ENCODE measurements around the gene ARNT2.

The ARNT2 gene

DNA sequence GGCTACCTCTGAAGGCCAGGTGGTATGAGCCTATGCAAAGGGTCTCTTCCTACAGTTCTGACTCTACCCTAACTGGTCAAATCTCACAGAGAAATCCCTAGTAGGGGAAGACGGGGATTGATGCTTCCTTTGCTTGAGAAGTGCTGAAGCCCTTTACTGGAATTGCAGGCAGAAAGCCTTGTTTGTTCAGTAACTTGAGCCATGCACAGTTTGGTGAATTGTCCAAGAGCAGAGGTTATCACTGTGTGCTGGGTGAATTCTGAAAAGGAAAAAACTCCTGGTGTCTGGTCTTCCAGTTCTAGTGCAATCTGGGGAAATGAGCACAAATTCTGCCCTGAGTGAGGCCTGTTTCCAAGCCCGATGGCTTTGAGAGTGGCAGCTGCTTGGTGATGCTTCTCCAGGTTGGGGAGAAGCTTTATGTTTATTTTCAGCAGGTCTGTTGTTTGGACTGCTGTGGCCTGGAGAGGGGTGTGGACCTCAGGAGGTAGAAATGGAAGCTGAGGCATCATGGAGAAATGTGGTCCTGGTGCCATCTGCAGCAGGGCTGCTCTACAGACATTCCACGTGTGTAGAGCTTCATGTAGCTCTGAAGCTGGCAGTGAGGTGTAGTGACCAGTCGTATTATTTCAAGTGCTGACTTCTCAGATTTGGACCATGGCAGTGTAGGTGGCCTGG is 60.9 kb downstream of the ARNT2 start:
- DNase-seq (ENCODE audit: low read depth in 1 of 2, low spot score in 1 of 2): no peak

DNA sequence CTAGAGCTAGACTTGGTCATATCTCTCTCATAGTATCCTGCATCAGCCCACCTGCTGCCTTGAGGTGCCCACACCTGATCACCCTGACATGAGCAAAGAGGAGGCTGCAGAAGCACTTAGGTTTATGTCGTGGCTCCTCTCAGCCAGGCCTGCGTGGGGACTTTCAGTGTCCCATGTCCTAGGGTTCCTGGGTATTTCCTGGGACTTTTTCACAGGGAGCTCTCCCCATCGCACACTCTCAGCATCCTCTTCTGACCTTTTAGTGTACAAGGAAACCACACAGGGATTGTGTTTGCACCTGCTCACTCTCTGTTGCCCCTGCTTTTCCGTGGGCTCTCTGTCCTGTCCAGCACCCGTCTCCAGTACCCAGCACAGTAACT is 61.4 kb downstream of the ARNT2 start:
- DNase-seq (ENCODE audit: low read depth in 1 of 2, low spot score in 1 of 2): no peak

DNA sequence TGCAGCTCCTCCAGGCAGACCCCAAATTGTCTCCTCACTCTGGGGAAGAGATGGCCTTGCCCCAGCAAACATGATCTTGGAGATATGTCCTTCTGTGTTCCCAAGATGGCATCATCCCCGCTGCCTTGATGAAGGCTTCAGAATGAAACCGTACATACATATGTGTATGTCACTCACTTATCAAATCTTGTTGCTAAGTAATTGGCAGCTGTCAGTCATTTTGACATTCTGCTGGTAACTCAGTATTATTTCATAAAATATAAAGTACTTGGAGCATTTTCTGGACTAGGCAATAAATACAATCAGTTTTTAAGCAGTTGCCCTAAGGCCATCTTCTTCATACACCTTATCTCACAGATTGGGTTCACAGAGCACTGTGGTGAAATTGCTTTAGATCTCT is 62.4 kb downstream of the ARNT2 start:
- no peak for DNase-seq (ENCODE audit: low read depth in 1 of 2, low spot score in 1 of 2)

DNA sequence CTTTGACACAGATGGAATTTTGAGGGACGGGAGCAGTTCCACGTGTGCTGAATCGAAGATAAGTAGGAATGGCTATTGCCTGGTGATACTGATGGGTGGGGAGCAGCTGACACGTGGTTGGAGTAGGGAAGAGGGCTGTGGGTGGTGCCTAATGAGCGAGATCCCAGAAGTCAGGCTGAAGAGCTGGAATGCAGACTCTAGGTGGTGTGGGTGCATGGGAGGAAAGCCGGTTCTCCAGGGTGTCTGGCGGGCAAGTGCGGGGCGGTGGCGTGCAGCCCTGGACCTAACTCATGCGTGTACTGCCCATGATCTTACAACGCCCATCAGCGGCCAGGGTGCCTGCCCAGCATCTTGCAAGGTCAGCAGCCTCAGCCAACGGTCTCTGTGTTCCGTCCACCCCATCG is 63.1 kb downstream of the ARNT2 start:
- no peak for DNase-seq (ENCODE audit: low read depth in 1 of 2, low spot score in 1 of 2)

DNA sequence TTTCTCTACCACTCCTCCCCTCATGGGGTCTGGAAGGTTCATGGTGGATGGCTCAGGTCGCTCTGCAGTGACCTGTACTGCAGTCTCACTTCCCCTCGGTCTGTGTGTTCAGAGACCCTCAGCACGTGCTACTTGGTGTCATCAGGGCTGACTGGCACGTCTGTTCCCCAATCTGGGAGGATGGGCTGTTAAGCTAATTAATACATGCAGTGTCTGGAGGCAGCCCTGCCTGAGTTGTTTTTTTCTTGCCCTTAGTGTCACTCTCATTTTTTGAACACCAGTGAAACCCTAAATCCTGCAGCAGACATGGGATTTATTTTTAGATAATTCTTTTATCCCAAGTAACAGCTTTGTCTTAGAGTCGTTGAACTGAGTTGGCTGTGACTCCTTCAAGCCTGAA is 64.6 kb downstream of the ARNT2 start:
- no peak for DNase-seq (ENCODE audit: low read depth in 1 of 2, low spot score in 1 of 2)

DNA sequence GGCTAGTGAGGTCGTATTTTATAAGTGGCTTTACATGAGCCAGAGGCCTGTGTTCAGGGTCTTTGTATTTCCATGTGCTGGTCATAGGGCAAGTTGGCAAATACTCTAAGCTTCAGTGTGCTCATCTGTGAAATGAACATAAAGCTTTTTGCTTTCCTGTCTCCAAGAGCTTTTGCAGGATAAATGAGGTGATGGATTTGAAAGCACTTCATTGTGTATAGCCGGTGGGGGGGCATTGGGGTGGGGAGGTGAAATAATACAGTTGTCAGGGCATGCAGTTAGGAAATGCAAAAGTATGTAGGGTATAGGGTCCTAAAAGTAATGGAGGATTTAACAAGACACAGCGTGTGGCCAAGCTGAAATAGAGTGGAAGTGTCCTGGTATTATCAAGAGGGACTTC is 67.7 kb downstream of the ARNT2 start:
- no peak for DNase-seq (ENCODE audit: low read depth in 1 of 2, low spot score in 1 of 2)

DNA sequence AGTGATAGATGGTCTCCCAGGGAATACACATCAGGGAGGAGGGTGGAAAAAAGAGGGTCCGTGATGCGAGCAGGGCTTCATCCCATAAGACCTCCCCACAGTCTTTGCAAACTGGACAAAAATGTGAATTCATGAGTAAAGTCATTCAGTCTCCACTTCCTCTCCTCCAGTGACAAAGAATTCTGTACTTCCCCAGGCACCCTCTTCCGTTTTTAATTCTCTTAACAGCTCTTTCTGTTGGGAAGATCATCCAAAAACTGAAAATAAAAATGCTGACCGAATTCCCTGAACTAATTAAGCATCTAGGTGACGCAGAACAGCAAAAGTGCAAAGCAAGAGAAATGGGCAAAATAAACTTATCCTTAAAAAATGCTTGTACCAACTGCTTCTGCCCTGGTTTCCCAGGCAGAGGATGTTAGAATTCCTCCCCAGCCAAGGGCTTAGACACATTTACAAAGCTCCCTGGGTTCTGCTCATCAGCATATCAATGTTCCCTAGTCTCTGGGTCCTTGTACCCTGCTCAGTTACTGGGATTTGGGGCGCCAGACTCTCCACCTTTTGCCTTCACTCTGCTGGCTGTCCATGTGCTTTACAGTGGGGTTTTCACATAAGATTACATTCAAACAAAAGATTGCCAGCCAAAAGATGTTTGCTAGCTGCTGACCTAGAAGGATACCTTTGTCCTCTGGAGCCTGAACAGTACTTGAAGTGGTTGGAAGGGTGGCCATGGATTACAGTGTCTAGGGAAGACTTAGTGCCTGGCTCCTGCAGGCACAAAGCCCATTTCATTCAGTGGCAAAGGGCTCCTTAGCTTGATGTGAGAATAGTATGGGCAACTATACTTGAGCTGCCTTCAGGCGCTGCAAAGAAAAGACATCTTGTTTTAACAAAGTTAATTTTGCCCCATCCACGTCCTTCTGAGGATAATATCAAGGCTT is 69.4 kb downstream of the ARNT2 start:
- DNase-seq (ENCODE audit: low read depth in 1 of 2, low spot score in 1 of 2): no peak

DNA sequence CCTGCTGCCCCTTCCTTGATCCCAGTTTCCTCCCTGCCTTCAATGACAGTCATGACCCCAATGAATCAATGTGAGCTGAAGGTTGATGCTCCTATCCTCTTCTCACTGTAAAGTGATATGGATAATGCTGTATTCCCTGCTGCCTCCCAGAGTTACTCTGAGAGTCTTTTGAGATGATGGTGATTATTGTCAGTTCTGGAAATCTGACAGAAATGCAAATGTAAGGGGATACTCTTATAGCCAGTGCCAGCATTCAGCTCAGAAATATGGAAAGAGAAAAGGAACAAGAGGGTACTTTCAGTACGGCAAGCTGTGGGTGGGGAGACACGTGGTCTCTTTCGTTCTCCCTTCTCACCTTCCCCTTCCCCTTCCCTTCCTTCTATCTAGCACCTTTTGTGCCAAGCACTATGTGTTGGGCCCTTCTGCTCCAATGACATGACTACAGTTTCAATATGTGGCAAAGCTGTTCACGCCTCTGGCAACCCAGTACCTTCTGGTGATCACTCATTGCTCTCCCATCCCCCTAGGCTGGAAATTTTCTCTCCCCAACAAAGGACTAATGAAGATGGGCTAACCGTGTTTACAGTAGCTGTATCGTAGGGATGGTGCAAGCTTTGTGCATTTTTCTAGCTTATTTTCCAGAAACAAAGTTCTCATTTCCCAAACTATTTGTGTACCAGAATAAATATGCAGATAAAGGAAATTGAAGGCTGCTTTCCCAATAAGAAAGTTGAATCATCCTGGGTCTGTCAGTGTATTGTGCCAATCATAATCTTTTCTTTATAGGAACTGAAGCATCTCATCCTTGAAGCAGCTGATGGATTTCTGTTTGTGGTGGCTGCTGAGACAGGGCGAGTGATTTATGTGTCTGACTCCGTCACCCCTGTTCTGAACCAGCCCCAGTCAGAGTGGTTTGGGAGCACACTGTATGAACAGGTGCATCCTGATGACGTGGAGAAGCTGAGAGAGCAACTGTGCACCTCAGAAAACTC is 70.3 kb downstream of the ARNT2 start:
- DNase-seq (ENCODE audit: low read depth in 1 of 2, low spot score in 1 of 2): no peak

DNA sequence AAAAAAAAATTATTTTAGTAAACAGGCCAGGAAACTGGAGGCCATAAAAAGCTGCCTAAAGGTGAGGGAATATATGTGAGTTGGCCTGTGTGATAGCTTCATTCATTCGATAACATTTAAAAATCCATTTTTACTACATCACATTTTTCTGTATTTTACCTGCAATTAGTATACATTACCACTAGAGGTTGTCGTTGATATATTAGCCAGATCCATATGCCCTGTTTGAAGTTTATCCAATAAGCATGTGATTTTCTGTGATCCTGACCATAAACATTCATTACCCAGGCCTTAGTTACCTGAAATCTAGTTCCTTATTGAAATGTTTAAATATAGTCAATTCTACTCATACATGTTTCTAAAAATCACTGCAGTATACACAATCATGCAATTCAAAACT is 71.4 kb downstream of the ARNT2 start:
- DNase-seq (ENCODE audit: low read depth in 1 of 2, low spot score in 1 of 2): no peak

DNA sequence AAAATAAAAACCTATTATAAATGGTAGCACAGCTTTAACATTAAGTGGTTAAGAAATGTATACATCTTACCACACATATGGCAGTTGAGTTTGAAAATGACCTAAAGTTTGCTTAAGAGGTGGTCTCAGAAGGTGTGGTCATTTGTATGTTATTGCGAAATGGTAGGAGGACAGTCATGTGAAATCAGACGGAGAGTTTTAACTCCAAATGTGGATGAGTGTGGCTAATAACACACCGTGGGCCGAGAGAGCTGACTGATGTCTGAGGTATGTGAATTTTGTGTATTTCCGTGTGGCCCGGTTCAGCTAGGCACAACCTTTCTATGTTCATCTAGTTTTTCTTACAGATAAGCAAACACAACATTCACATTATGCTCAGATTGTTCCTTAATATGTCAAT is 71.9 kb downstream of the ARNT2 start:
- no peak for DNase-seq (ENCODE audit: low read depth in 1 of 2, low spot score in 1 of 2)

DNA sequence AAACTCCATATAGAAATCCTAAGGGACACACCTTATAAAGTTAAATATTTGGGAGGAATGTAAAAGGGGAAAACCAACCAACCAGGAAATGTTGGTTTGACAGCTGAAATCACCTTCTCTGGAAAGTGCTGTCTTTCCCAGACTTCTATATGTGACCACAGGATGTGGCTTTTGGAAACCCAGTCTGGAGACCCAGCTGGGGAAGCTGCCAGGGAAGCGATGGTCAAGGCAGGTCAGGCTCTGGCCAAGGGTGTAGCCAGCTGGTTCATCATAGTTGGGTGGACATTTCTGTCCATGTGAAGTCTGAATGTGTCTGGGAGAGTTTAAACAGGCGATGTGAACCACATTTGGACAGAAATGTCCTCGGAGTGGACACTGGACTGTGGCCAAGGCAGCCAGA is 73.9 kb downstream of the ARNT2 start:
- no peak for DNase-seq (ENCODE audit: low read depth in 1 of 2, low spot score in 1 of 2)

DNA sequence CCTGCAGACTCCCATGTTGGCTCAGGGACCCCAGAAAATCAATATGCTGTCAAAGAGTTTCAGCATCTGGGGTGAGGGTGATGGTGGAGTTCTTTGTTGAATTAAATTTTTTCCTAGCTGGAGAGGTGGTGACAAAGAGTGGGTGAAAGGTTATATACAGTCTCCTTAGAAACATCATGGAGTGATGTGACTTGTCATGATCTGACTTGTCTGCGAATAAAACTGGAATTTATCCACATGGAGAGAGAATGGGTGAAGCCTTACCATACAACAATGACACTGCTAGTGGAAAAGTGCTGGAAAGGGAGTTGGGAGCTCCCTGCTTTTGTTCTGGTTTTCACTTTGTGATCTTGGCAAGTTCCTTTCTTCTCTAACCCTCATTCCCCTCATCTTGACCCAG is 75.0 kb downstream of the ARNT2 start:
- no peak for DNase-seq (ENCODE audit: low read depth in 1 of 2, low spot score in 1 of 2)

DNA sequence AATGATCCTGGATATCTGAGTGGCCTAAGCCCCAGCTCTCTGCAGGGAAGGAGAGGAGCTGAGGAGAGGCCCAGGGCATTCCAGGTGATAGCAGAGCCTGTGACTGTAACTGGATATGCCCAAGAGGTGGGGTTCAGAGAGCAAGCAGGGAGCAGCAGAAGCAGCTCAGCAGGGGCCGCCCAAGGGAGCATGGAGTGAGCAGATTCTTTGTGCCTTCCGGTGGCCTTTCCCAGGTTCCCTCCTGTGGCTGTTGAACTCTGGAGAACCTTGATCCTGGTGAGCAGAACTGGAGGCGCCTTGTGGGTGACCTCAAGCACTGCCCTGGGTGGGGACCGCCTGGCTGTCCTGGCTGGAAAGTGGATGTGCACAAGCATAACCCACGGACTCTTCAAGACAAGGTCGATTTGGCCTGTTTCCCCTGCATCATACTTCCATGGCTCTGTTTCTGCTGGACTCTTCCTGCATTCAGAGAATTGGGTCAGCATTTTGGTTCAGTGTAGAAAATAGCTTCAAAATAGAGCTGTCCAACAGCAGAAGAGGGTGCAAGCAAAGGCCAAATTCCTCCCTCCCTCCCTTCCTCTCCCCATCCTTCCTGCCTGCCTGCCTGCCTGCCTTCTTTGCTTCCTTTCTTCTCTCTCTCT is 76.1 kb downstream of the ARNT2 start:
- DNase-seq (ENCODE audit: low read depth in 1 of 2, low spot score in 1 of 2): no peak

DNA sequence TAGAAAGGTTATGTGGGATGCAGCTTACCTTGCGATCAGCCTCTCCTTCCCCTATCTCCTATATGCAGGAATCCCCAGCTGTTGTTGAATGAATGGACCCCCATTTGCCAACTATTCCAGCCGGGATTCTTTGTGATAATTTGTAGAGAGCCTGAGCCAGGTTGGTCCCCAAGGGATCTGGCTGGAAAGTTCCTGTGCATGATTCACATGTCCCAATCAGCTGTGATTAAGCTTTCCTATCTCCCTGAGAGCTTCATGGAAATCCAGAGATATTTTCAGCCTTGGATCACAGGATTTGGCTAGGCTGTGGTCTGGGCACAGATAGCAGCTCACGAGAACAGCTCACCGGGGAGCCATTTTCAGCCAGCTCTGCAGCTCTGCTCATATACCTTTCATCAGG is 76.7 kb downstream of the ARNT2 start:
- DNase-seq (ENCODE audit: low read depth in 1 of 2, low spot score in 1 of 2): no peak

DNA sequence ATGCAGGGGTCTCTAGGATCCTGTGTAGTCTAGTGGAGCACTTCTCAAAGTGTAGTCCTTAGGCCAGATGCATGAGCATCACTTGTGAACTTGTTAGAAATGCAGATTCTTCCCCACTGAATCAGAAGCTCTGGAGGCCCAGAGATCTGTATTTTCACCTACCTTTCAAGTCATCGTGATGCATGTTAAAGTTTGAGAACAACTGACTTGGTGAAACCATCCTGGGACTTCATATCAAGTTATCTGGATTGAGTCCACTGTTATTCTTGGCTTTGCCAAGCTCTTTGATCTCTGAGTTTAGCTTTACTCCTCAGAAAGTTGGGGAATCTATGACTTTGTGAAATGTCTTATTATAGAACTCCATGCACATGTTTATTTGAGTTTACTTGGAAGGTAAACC is 78.5 kb downstream of the ARNT2 start:
- DNase-seq (ENCODE audit: low read depth in 1 of 2, low spot score in 1 of 2): no peak

DNA sequence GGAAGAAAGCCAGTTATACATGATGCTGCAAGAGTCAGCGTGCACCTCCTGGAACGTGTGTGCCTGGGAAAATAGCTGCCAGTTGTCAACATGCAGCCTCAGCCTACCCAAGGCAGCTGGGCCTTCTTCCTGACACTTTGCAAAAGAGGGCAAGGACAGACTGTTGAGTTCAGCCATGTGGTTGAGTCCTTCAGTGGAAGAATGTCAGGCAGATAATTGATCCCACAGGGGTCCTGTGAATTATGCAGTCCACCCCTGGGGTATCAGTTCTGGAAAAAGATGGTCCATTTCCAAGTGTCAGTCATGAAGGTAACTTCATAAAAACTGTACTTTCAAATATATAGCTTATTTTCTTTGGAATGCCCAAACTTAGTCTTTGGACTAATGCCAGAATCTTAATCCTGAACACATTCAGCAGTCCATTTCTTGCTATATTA is 79.6 kb downstream of the ARNT2 start:
- DNase-seq (ENCODE audit: low read depth in 1 of 2, low spot score in 1 of 2): no peak

DNA sequence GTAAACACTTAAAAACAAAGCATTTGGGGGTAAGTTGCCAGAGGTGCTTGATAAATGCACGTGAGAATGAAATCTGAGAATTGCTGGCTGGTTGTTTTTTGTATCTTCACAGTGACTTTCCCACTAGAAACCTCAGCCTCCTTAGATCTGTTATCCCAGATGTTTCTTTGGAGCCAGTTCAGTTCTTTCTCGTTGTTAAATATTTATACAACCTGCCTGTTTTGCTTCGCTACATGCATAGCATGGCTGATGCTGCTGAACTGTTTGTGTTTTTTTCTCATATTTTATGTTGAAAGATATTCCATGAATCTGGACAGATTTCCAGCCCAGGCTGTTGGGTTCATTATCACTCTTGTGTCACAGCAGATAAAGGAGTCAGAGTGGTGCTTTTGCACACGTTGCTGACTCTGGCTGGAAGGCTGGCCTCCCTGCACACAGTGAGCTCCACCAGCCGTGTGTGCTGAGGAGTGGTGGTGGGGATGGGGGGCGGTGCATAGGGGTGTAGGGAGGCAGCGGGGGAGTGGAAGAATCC is 80.2 kb downstream of the ARNT2 start:
- DNase-seq (ENCODE audit: low read depth in 1 of 2, low spot score in 1 of 2): no peak

DNA sequence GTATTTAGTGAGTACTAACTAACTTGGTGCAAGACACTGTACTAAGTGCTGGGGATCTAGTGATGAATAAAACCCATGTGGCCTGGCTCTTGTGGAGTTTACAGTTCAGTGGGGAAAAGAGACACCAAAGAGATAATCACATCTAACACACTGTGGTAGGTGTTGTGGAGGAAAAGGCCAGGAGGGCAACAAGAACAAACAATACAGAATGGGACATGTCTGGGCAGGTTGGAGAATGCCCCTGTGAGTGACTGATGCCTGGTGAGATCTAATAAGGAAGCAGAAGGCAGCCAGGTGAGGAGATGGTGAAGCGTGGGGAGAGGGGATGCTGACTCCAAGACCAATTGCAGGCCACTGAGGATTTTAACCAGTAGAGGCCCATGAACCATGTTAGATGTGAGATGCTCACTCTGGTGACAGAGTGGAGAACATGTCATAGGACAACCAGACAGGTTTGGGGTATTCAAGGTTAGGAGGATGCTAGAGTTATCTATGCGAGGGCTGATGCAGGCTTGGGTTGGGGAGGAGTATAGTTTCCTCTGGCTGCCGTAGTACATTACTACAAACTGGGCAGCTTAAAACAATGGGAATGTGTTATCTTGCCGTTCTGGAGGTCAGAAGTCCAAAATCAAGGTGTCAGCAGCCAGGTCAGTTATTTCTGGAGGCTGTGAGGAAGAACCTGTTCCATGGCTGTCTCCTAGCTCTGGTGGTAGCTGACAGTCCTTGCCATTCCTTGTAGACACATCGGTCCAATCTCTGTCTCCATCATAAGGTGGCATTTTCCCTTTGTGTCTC is 81.4 kb downstream of the ARNT2 start:
- DNase-seq (ENCODE audit: low read depth in 1 of 2, low spot score in 1 of 2): no peak

DNA sequence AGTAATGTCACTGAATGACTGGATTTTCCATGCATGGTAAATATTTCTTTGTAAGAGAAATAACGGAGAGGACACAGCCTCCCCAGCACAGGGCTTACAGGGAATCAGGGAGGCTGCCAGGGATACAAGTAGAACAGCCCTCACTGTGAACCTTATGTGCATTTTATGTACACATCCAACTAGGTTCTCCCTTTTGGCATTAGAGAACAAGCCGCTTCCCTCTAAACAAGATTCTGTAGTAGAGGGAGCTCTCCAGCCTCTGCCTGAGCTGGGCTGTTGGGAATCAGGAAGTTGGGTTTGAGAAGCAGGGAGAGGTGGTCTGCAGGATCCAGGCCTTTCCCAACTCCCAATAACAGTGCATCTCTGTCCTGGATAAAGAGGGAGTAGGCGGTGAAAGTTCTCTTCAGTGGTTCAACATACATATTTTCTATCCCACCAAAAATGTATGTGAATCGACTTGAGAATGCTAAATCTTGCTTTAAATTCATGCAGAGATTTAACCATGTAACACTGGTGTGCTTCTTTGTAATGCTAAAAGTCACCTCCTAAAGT is 83.7 kb downstream of the ARNT2 start:
- no peak for DNase-seq (ENCODE audit: low read depth in 1 of 2, low spot score in 1 of 2)
